IMR-90 (cell line): ENCODE data around the gene C8A. TPM values are rescaled to one million over a fixed set of nuclear protein-coding genes. Genes with fewer than 3 reads are reported as not detected.

Experiments
- ATAC-seq: fragments of 200-7000 bp; cut with Tn5 transposase; 2 replicates; pipeline ENCODE4 v1.9.1; 2020; ENCODE audit warnings: low read depth, mild to moderate bottlenecking, moderate library complexity
- BruUV-seq: library from RNA; stranded (reverse); fragments of 400-500 nt; replicated peaks from 2 replicates; lab custom pipeline; 2021; lab: Mats Ljungman, UMichigan
- CTCF ChIA-PET: fragments of 300-600 bp; formaldehyde crosslinking; extraction: SDS; loops from one replicate; lab custom pipeline; 2021; ENCODE audit warnings: antibody characterized with exemption; lab: Yijun Ruan, JAX
- POLR2A ChIA-PET: fragments of 300-600 bp; sonication (Branson Sonifier 250); formaldehyde crosslinking; loops from one replicate; lab custom pipeline; 2022; ENCODE audit warnings: antibody characterized with exemption; ENCODE audit not compliant: unreplicated experiment; lab: Charles Lee
- DNase-seq: peaks from one replicate; pipeline ENCODE4 v3.0.0; 2013
- H2AFZ ChIP-seq: replicated peaks from 2 replicates; pipeline ENCODE3; 2013; ENCODE audit warnings: low read length, mild to moderate bottlenecking; ENCODE audit not compliant: poor library complexity
- H2AK5ac ChIP-seq: 2 replicates; pipeline ENCODE4 v1.6.1; 2013; ENCODE audit warnings: low read depth, low read length, inconsistent platforms
- H2AK9ac ChIP-seq: replicated peaks from 2 replicates; pipeline ENCODE3; 2013; ENCODE audit warnings: mild to moderate bottlenecking, low read depth, low read length, moderate library complexity; ENCODE audit not compliant: poor library complexity
- H2BK120ac ChIP-seq: 2 replicates; pipeline ENCODE4 v1.6.1; 2013; ENCODE audit warnings: low read depth, low read length, inconsistent platforms
- H2BK15ac ChIP-seq: 3 replicates; pipeline ENCODE4 v1.6.1; 2013; ENCODE audit warnings: low read depth, low read length, inconsistent platforms
- H2BK20ac ChIP-seq: 2 replicates; pipeline ENCODE4 v1.6.1; 2013; ENCODE audit warnings: low read depth, mild to moderate bottlenecking, inconsistent platforms, low read length, moderate library complexity
- H2BK5ac ChIP-seq: 2 replicates; pipeline ENCODE4 v1.6.1; 2013; ENCODE audit warnings: mild to moderate bottlenecking, low read depth, low read length, inconsistent platforms; ENCODE audit not compliant: poor library complexity, severe bottlenecking
- H3K14ac ChIP-seq: replicated peaks from 2 replicates; pipeline ENCODE4 v1.6.1; 2013; ENCODE audit warnings: low read depth, low read length, inconsistent platforms
- H3K18ac ChIP-seq: 2 replicates; pipeline ENCODE4 v1.6.1; 2013; ENCODE audit warnings: low read depth, low read length, control low read depth
- H3K23ac ChIP-seq: 2 replicates; pipeline ENCODE4 v1.6.1; 2013; ENCODE audit warnings: low read depth, low read length, inconsistent platforms
- H3K27ac ChIP-seq: 2 replicates; pipeline ENCODE4 v1.5.1; 2013; ENCODE audit warnings: mild to moderate bottlenecking, control low read depth, low read length; ENCODE audit not compliant: insufficient read depth
- H3K27me3 ChIP-seq: 2 replicates; pipeline ENCODE4 v1.6.1; 2013; ENCODE audit warnings: low read length; ENCODE audit not compliant: control insufficient read depth, insufficient read depth
- H3K36me3 ChIP-seq: 2 replicates; pipeline ENCODE4 v1.6.1; 2013; ENCODE audit warnings: low read length, mixed read lengths; ENCODE audit not compliant: control insufficient read depth, insufficient read depth
- H3K4ac ChIP-seq: 2 replicates; pipeline ENCODE4 v1.6.1; 2013; ENCODE audit warnings: low read depth, low read length, inconsistent platforms
- H3K4me1 ChIP-seq: 2 replicates; pipeline ENCODE4 v1.6.1; 2013; ENCODE audit warnings: low read length, mixed read lengths; ENCODE audit not compliant: control insufficient read depth, insufficient read depth
- H3K4me2 ChIP-seq: 2 replicates; pipeline ENCODE4 v1.6.1; 2013; ENCODE audit warnings: low read depth, mild to moderate bottlenecking, control low read depth, low read length, moderate library complexity
- H3K4me3 ChIP-seq: 2 replicates; pipeline ENCODE4 v1.5.1; 2013; ENCODE audit warnings: low read depth, mild to moderate bottlenecking, control low read depth, low read length, moderate library complexity; ENCODE audit not compliant: insufficient read depth
- H3K56ac ChIP-seq: 2 replicates; pipeline ENCODE4 v1.6.1; 2013; ENCODE audit warnings: low read length, inconsistent platforms; ENCODE audit not compliant: insufficient read depth; ENCODE audit errors: extremely low read depth
- H3K79me1 ChIP-seq, 2 experiments: 2 replicates each; pipeline ENCODE4 v1.6.1; 2013; ENCODE audit warnings: low read length in 2 of 2, inconsistent platforms in 1 of 2, low read depth in 1 of 2
- H3K9ac ChIP-seq: 2 replicates; pipeline ENCODE4 v1.6.1; 2013; ENCODE audit warnings: low read depth, low read length, control low read depth
- H3K9me1 ChIP-seq: 2 replicates; pipeline ENCODE4 v1.6.1; 2013; ENCODE audit warnings: low read length, inconsistent platforms; ENCODE audit not compliant: insufficient read depth
- H3K9me3 ChIP-seq: 2 replicates; pipeline ENCODE4 v1.6.1; 2013; ENCODE audit warnings: low read length; ENCODE audit not compliant: control insufficient read depth, insufficient read depth
- H4K20me1 ChIP-seq: 2 replicates; pipeline ENCODE4 v1.6.1; 2013; ENCODE audit warnings: low read length, inconsistent platforms; ENCODE audit not compliant: insufficient read depth
- H4K5ac ChIP-seq: 2 replicates; pipeline ENCODE4 v1.6.1; 2013; ENCODE audit warnings: mild to moderate bottlenecking, low read depth, low read length, control low read depth
- H4K8ac ChIP-seq, 2 experiments: 2 replicates each; pipeline ENCODE4 v1.6.1; 2013; ENCODE audit warnings: low read depth in 2 of 2, low read length in 2 of 2, control low read depth in 1 of 2, inconsistent platforms in 1 of 2
- H4K91ac ChIP-seq: 2 replicates; pipeline ENCODE4 v1.6.1; 2013; ENCODE audit warnings: low read depth, low read length, inconsistent platforms; ENCODE audit not compliant: insufficient read depth
- BHLHE40 ChIP-seq: fragments of 150-350 bp; IDR thresholded peaks from 2 replicates; pipeline ENCODE4 v1.6.1; 2016; ENCODE audit warnings: mild to moderate bottlenecking, low read depth, low read length
- CEBPB ChIP-seq: IDR thresholded peaks from 2 replicates; pipeline ENCODE4 v1.6.1; 2012; ENCODE audit warnings: low read depth, low read length, improper control_type of control experiment
- FOS ChIP-seq: fragments of 150-350 bp; IDR thresholded peaks from 2 replicates; pipeline ENCODE4 v1.6.1; 2016; ENCODE audit warnings: low read depth, low read length
- MAFK ChIP-seq: IDR thresholded peaks from 2 replicates; pipeline ENCODE4 v1.6.1; 2012; ENCODE audit warnings: low read depth, low read length, improper control_type of control experiment
- NFE2L2 ChIP-seq: fragments of 150-350 bp; IDR thresholded peaks from 2 replicates; pipeline ENCODE4 v1.6.1; 2016; ENCODE audit warnings: low read depth, mild to moderate bottlenecking, low read length
- POLR2A ChIP-seq: IDR thresholded peaks from 2 replicates; pipeline ENCODE4 v1.6.1; 2012; ENCODE audit warnings: mild to moderate bottlenecking, low read depth, low read length
- SMC3 ChIP-seq: fragments of 150-350 bp; IDR thresholded peaks from 2 replicates; pipeline ENCODE4 v1.6.1; 2016; ENCODE audit warnings: low read depth, mild to moderate bottlenecking, antibody characterized with exemption, low read length, moderate library complexity
- WGBS, 2 experiments: methylation state at CpG; one replicate each; pipeline versions ENCODE4 v1.1.5 to v1.1.7; 2013; ENCODE audit warnings: missing lambda C conversion rate in 2 of 2; ENCODE audit not compliant: insufficient read length in 1 of 2; ENCODE audit errors: extremely low coverage in 2 of 2; 5-methylcytosine and 5-hydroxymethylcytosine counted together
- dilution Hi-C: fragments of 300-500 bp; cut with HindIII; formaldehyde crosslinking; loops from one replicate; pipeline ENCODE4 v1.14.3; 2018; ENCODE audit warnings: low sequenced_read_pairs; ENCODE audit not compliant: unreplicated experiment
- in situ Hi-C: fragments of 300-500 bp; cut with MboI; formaldehyde crosslinking; loops from 3 replicates; pipeline ENCODE4 v1.14.3; 2019; ENCODE audit warnings: low sequenced_read_pairs, inconsistent platforms, mixed read lengths
- intact Hi-C: fragments of 100-400 bp; cut with micrococcal nuclease; formaldehyde crosslinking; loops from 2 replicates; pipeline ENCODE4 v1.10.0; 2022
- polyA plus RNA-seq, 3 experiments: library from polyadenylated mRNA; depleted of rRNA; stranded (reverse); fragments of >200 nt; gene quantifications; 2 replicates each; pipeline ENCODE4 v1.2.3, GENCODE V29; 2012; ENCODE audit warnings: low replicate concordance in 1 of 3
- total RNA-seq: library from RNA; depleted of rRNA; stranded (reverse); fragments of >200 nt; gene quantifications from 2 replicates; pipeline ENCODE4 v1.2.3, GENCODE V29; 2012

Gene C8A
- total and polyA plus RNA-seq, 2 of the 4 experiments (the other 2 are of a cell fraction), result not detected

DNA sequence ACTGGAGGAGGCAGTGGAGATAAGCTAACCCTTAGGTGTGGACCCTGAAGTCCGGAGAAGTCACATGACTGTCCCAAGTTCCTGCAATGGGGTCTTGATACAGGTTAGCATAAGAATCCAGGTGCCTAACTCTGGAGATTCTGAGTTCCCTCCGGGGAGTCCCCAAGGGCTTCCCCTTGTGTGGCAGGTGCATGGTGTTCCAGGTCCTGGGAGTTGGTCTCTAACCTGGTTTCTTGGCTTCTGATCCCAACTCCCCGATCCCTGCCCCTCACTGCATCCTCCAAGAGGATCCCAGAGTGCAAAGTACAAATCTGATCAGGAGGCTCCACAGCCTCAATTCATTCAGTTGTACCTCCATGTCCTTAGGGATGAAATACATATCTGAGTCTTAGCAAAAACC is 9.3 kb upstream of the C8A start:
- Histone ChIP-seq H4K5ac (no peak overlapping the region), H2AFZ (no peak overlapping the region), H3K9ac (no peak overlapping the region), H3K56ac (no peak overlapping the region), H2AK9ac (no peak overlapping the region), H4K8ac (no peak overlapping the region), H2AK5ac (no peak overlapping the region), H2BK120ac (no peak overlapping the region), H3K4me1 (no peaks in the 10 kb centered on the region; the same call in 1 of the 2 replicates), H3K18ac (no peak overlapping the region), H3K9me3 (no peaks in the 10 kb centered on the region), H3K27ac (no peak overlapping the region), H2BK20ac (no peak overlapping the region), H4K20me1 (no peaks in the 10 kb centered on the region), H3K4me3 (no peak overlapping the region), H4K91ac (no peak overlapping the region), H2BK5ac (no peak overlapping the region), H3K23ac (no peak overlapping the region), H2BK15ac (no peak overlapping the region), H3K4me2 (no peak overlapping the region), H3K14ac (no peak overlapping the region), H3K27me3 (no peaks in the 10 kb centered on the region), H3K4ac (no peak overlapping the region), H3K79me1 (no peaks in the 10 kb centered on the region), H3K36me3 (no peaks in the 10 kb centered on the region), H3K9me1 (no peaks in the 10 kb centered on the region)
- TF ChIP-seq MAFK (no peak), NFE2L2 (no peak), POLR2A (no peak), CEBPB (no peak), SMC3 (no peak), BHLHE40 (no peak), FOS (no peak)
- no TSS peak for BruUV-seq
- intact Hi-C loops (no loop called here), in situ Hi-C loops (loop anchor here (25.0 kb wide), 1 partner anchor 642 kb away; no protein-coding TSS in a partner anchor), dilution Hi-C loops (no loop called here)
- no peak for ATAC-seq
- no CpG with 5 or more reads among the region's 3 CpGs for WGBS, 2 experiments
- POLR2A ChIA-PET, result no interaction called here
- CTCF ChIA-PET, result interaction anchor here (1.2 kb wide), 1 partner anchor 10 kb away, joined by 3 read pairs; no protein-coding TSS in a partner anchor
- DNase-seq, result no peak
